Stimulated activated CD8-positive, alpha-beta memory T cell treated with anti-CD3 and anti-CD28 coated beads, Interleukin-7, amount 100 ng/mL, for 48 hours (primary cell): ENCODE data around the gene KRT13.

Experiments
- DNase-seq, 2 donors: peaks; one replicate each; pipeline ENCODE4 v3.0.0-alpha.2; 2020; ENCODE audit warnings: low read depth in 1 of 2; ENCODE audit errors: extremely low read depth in 1 of 2

Gene KRT13

GRCh38 chr17:41520821-41521521 lies 15.6 kb upstream of the KRT13 start:
- no peak for DNase-seq

DNA sequence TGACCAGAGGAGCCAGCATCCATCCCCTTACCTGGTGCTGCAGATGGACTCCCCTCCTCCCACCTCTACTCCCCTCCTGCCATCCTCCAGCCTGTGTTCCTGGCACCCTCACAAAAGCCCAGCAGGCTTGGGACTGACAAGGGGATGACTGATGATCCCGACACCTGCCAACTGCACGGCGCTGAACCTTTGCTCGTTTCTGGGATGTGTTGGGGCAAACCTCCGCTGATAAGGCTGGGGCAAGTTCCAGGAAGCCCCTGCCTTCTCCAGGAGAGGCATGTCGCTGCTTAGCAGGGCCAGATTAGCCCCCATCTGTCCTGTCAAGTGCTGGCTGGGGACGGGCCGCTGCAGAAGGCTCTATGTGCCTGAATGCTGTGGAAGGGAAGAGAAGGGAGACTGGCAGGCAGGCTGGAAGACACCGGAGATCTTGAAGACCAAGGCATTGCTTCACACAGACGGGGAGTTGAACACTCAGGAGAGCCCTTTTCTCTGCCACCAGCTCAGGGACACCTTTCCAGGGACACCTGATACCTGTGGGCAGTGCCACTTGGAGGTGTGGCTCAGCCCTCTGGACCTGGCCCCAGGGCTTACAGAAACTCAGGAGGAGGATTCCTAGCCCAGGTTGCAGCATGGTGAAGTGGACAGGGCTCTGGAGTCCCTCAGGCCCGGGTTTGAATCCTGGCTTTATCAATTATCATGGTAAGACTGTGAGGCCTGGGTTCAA lies 14.3 kb upstream of the KRT13 start:
- no peak for DNase-seq

DNA sequence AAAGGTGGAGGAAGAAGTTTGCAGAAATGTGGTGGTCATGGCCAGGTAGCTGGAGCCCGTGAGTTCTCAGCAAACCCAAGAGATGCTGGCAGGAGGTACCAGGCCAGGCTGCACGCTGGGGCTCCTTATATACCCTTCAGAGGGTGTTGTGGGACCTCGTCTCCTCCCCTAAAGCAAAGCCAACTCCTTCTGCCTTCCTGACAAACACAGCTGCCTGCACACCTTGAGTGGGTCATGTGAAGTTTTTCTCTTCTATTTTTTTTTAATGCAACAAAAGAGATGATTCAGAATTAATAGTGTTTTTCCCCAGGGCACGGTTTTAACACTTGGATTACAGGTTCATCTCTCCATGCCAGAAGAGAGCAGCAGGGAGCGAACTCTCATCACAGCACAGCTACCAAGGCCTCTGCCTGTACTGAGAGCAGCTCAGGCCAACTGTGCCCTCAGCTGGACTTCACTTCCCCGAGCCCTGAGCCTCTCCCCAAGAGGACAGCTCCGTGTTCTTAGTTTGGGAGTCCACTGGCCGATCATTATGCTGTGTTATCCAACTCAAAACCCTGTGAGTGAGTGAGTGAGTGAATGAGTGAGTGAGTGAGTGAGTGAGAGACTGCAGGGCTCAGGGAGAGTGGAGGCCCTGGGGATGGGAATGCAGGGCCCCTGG lies 13.5 kb upstream of the KRT13 start, which contains the start of gene KRT15:
TSS of gene KRT15 (minus strand) at position 102 of the 661 bp plus-strand sequence. CDS start at position 39, 63 bp downstream.
- DNase-seq: no peak

DNA sequence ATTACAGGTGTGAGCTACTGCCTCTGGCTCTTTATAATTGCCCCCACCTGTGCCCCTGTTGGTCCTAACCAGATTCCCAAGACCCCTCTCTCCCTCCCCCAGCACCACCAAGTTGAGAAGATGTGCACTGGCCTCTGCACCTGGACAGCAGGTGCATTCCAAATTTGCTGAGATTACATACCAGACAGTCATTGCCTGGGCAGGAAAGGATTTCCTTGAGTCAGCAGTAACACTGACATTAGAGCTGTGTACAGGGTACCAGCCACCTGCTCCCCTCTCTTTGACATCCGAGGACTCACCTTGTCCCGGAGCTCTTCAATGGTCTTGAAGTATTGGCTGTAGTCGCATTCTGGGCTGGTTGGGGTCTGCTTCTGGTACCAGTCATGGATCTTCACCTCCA lies 12.6 kb upstream of the KRT13 start:
- DNase-seq: no peak

- DNase-seq: no peak
Observed at GRCh38 chr17:41516830-41517283, 11.4 kb upstream of the KRT13 start.

- no peak for DNase-seq
Observed at GRCh38 chr17:41516147-41516829, 10.9 kb upstream of the KRT13 start.

GRCh38 chr17:41513168-41513547 lies 7.7 kb upstream of the KRT13 start:
- no peak for DNase-seq

DNA sequence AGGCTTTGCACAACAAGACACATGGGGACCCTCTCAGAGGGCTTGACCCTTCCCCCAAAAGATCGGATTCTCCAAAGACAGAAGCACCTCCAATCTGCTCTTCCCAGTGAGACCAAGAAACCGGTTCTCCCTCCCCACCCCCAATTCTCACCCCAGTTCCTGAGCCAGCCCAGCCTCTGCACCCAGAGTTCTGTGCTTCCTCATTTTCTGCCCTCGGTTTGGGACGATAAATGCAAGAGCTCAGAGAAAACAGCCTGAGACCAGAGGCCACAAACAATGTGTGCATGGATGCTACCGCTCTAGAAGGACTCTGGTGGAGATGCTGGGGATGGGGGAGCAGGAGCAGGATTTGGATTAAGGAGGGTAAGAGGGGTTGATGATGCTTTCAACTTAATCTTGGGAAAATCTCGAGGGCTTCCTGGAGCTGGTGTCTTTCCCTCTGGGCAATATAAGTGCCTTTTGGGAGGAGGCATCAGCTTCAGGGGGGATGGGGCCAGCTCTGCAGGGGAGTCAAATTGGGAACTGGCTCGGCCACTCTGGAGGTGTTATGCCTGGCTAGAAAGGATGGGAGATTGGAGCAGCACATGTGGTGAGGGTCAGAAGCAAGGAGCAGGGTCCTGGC lies 7.2 kb upstream of the KRT13 start:
- DNase-seq: no peak

DNA sequence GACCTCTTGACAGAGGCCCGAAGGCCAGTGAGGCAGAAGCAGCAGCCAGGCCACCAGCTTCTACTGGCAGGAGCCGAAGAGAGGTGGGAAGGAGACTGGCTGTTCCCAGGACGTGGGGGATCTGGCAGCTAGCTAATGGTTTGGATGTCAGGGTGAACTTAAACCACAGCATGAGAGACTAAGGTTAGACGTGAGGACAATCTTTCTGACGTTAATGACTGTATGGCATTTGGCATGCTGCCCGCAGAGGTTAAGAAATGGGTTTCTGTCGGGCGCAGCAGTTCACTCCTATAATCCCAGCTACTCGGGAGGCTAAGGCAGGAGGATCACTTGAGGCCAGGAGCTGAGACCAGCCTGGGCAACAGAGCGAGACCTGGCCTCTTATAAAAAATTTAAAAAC lies 6.3 kb upstream of the KRT13 start:
- no peak for DNase-seq

DNA sequence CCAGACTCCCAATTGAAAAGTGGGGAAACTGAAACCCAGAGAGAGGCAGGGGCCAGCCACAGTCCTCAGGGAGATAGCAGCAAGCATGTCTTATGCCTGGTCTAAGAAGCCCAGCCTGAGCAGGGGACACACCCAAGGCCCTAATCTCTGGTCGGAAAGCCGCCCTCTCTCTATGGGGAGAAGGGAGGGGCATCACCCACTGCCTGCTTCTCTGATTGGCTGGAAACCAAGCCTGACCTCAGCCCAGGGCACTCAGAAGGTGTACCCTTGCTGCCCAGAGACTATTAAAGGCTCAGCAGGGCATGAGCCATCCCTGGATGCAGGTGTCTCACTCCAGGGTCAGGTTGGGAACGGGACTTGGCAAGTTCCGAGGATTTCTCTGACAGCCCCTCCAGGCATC lies 5.7 kb upstream of the KRT13 start:
- DNase-seq: no peak

- no peak for DNase-seq
Observed at GRCh38 chr17:41510251-41511065, 5.0 kb upstream of the KRT13 start.

DNA sequence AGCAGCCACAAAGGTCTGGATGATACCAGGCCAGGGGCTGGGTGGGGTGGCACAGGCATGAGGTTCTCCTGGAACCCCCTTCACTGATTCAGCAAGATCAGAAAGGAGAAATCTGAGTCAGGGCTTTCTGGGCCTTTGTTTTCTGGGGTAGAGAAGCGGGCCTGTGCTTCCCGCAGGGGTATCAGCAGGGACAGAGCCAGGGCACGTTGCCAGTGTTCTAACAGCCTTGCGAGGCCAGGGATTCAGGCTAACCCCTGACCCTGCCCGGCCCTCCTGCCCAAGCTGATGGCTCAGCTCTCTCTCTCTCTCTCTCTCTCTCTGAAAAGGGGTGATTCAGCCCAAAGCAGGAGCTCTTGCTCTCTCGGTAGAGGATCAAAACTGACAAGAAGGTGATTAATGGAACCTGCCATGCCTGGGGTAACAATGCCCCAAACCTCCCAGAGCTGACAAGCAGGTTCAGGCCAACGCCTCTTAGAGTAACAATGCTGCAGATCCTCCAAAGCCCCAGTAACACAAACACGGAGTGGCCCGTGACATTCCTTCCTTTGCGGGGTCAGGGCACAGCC lies 2.0 kb upstream of the KRT13 start:
- no peak for DNase-seq

DNA sequence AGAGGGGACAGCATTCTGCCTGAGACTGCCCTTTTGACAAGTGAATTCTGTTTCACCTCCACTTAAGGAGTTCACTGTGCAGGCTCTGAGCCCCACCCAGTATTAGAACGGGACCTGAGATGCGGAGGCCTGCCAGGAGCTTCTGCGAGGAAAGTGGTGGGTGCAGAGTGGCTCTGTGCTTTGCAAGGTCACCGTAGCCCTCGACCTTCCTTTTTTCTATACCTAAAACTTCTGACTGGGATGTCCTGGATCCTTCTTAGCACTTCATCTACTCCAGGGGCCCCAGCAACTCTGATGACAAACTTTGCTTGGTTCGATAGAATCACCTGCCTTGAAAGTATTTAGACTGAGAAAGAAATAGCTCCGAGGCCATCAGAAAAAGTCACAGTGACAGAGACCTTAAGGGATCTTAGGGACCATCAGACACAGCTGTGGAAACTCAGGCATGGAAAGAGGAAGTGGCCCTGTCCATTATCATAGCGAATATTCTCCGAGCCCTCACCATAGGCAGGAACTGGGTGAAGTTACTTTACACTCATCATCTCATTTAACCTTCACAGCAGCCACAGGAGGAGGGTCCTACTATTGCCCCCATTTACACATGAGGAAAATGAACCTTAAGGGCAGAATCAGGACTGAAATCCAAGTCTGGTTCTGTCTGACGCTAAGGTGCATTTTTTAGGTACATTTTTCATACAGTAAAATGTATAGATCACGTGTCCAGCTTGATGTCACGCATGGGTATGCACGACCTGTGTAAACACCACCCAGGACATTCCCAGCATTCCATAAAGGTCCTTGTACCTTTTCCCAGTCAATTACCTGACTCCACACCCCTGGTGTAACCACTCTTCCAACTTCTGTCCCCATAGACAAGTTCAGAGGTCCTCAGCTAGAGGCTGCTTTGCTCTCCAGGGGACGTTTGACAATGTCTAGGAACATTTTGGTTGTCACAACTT lies 676 bp upstream of the KRT13 start:
- DNase-seq: no peak

- DNase-seq: no peak
Observed at GRCh38 chr17:41504246-41504977, 1.0 kb downstream of the KRT13 start.

DNA sequence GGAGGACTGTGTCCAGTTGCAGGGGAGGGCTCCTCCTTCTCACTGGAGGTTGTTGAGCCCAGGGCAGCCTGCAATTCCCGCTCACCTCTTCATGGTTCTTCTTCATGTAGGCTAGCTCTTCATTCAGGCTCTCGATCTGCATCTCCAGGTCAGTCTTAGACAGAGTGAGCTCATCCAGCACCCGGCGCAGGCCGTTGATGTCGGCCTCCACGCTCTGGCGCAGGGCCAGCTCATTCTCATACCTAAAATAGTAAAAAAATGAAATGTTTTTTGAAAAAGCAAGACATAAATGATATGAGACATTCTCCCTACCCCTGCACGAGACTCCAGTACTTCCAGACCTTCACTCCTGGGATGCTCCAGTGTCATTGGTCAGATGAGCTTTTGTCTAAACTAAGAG lies 2.2 kb downstream of the KRT13 start:
- DNase-seq: no peak

DNA sequence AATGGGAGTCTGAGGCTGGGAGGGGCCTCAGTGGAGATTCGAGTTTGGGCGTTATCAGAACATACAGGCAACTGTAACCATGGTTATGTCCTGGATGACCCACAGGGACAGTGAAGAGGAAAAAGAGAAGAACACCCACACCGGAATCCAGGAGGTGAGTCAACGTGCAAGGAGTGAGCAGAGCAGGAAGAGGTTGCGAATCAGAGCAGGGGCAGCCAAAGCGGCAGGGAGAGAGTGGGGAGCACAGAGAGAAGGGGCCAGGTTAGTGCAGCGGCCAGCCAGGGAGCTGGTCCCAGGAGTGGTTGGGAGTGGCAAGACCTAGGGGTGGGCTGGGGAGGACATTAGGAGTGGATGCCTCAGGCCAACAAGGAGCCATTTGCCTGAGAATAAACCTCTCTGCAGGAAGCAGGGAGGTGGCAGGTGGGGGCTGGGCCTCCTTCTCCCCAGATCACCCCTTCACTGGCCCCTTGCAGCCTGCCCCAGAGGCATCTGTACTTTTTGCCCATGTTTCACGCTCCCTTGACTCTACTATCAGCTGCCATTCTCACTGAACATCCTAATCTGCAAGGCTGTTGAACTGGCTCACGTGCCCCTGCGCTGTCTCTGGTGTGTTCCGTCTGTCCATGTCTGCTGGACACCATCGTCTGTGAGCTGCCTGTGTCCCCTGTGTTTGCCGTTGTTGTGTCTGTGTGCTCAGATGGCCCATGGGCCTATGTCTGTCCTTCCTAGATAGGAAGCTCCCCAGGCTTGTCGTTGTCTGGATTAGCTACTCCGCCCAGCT lies 5.1 kb downstream of the KRT13 start:
- DNase-seq: no peak

DNA sequence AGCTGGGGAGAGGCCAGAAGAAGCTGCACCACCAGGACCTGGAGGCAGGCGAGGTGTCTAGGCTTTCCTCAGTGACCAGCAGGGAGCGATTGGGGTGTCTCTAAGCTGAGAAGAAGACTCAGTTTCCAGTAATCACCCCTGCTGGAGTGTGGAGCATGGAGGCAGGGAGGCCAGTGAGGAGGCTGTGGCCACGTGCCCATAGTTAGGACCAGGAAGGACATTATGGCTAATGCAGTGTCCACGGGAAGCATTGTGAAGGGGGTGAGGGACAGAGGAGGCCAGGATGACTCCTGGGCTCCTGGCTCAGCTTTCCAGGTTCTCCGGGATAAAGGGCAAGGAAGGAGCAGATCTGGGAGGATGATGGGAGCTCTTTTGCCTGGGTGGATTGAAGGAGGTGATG lies 5.7 kb downstream of the KRT13 start:
- DNase-seq: no peak
